NB4 (cell line): ENCODE results near the gene R3HDM1.
A peak's percentile ranks its signal among the peaks of the same experiment; 100 is the strongest.
"Not testable (repeated sequence)": the region's sequence is repeated elsewhere in the genome, so short reads cannot be mapped to it uniquely, and the experiment has no call there.

Source experiments
- DNase-seq: peaks from one replicate; pipeline ENCODE4 v3.0.0; 2010; ENCODE audit warnings: low read depth
- H3K4me3 ChIP-seq: one replicate; pipeline ENCODE4 v1.5.1; 2011; ENCODE audit warnings: mild to moderate bottlenecking, low read depth, low read length, moderate library complexity
- CTCF ChIP-seq: IDR thresholded peaks from one replicate; pipeline ENCODE4 v1.5.1; 2012; ENCODE audit warnings: low read depth, low read length
- MAX ChIP-seq: IDR thresholded peaks from 2 replicates; pipeline ENCODE4 v1.6.1; 2011; ENCODE audit warnings: low read depth, low read length
- MYC ChIP-seq: IDR thresholded peaks from 2 replicates; pipeline ENCODE4 v1.6.1; 2011; ENCODE audit warnings: low read depth, low read length
- POLR2A ChIP-seq: IDR thresholded peaks from 2 replicates; pipeline ENCODE4 v1.6.1; 2011; ENCODE audit warnings: mild to moderate bottlenecking; ENCODE audit not compliant: insufficient read length; ENCODE audit errors: extremely low read depth

The R3HDM1 gene

GRCh38 chr2:135708159-135708558, 176.9 kb downstream of the R3HDM1 start:
- DNase-seq = no peak
- TF ChIP-seq POLR2A (no peak), MYC (no peak), CTCF (no peak), MAX (no peak)
- no peak overlapping the region for H3K4me3 ChIP-seq

- peak; percentile 69 for DNase-seq
- TF ChIP-seq POLR2A (no peak), CTCF (peak; percentile 96), MYC (peak; percentile 14; the same call in 1 of the 2 replicates)
- no peak overlapping the region for H3K4me3 ChIP-seq
Measured at GRCh38 chr2:135709992-135710391, 178.7 kb downstream of the R3HDM1 start.

GRCh38 chr2:135715086-135715485, 183.8 kb downstream of the R3HDM1 start:
- H3K4me3 ChIP-seq, DNase-seq: not testable (repeated sequence)

- DNase-seq = no peak
- TF ChIP-seq MYC = no peak
- no peak for TF ChIP-seq CTCF
- no peak for TF ChIP-seq MAX
- no peak for TF ChIP-seq POLR2A
- no peak overlapping the region for H3K4me3 ChIP-seq
Measured at GRCh38 chr2:135728064-135728743, 196.9 kb downstream of the R3HDM1 start.

GRCh38 chr2:135732561-135732960, 201.3 kb downstream of the R3HDM1 start:
- no peak for DNase-seq
- H3K4me3 ChIP-seq = no peak overlapping the region
- no peak for TF ChIP-seq MYC
- no peak for TF ChIP-seq MAX
- no peak for TF ChIP-seq POLR2A
- TF ChIP-seq CTCF = no peak

GRCh38 chr2:135733045-135733444, 201.8 kb downstream of the R3HDM1 start:
- no peak for TF ChIP-seq MYC
- TF ChIP-seq CTCF = no peak
- TF ChIP-seq MAX = no peak
- no peak for TF ChIP-seq POLR2A
- no peak for DNase-seq
- H3K4me3 ChIP-seq = no peak overlapping the region
